Esophagus squamous epithelium (tissue), 4 donors: ENCODE data around the gene CTNNA2.

Experiments
- CTCF ChIP-seq, 6 experiments: fragments of 450-650 bp in 4 of 6; fragments of 200-600 bp in 2 of 6; sonication (generic) in 2 of 6; IDR thresholded peaks; one replicate each; pipeline ENCODE4 v1.5.1; 2016 to 2019; ENCODE audit warnings: antibody characterized with exemption in 6 of 6, mild to moderate bottlenecking in 4 of 6, moderate library complexity in 4 of 6
- POLR2A ChIP-seq, 4 donors: fragments of 450-650 bp; IDR thresholded peaks; one replicate each; pipeline ENCODE4 v1.6.1; 2017; ENCODE audit warnings: antibody characterized with exemption in 4 of 4, mild to moderate bottlenecking in 4 of 4, moderate library complexity in 3 of 4

DNA sequence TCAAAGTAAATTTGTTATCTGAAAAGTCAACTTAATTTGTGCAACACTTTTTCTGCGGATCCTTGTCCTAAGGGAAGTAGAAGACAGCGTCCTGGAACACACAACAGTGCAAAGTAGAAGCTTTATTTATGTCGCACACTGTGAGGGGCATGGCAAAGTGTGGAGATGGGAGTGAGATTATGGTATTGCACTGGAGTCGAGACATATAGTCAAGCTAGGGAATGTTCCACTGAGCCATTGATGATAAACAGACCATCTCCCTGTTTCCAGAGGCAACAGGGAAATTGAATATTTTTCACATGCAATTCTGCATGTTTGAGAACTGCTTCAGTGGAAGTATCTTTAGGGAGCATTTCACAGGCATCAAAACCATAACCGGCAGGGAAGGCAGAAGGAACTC, 745.5 kb downstream of the CTNNA2 start:
- no peak for TF ChIP-seq POLR2A (IDR thresholded peaks at IDR 0.05)
- no peak for TF ChIP-seq CTCF (IDR thresholded peaks at IDR 0.05)
